C4-2B (cell line): Measurements from ENCODE around the gene MAJIN.

ENCODE experiments used
- ZFX ChIP-seq: fragments of 450-650 bp; IDR thresholded peaks from 2 replicates; pipeline ENCODE4 v1.6.1; 2017
- TF ChIP-seq, protein P1 (sequence below): fragments of 450-650 bp; conservative IDR thresholded peaks from 2 replicates; pipeline ENCODE4 v1.5.1; 2017; ENCODE audit warnings: mild to moderate bottlenecking

- TF ChIP-seq, protein P1, sequence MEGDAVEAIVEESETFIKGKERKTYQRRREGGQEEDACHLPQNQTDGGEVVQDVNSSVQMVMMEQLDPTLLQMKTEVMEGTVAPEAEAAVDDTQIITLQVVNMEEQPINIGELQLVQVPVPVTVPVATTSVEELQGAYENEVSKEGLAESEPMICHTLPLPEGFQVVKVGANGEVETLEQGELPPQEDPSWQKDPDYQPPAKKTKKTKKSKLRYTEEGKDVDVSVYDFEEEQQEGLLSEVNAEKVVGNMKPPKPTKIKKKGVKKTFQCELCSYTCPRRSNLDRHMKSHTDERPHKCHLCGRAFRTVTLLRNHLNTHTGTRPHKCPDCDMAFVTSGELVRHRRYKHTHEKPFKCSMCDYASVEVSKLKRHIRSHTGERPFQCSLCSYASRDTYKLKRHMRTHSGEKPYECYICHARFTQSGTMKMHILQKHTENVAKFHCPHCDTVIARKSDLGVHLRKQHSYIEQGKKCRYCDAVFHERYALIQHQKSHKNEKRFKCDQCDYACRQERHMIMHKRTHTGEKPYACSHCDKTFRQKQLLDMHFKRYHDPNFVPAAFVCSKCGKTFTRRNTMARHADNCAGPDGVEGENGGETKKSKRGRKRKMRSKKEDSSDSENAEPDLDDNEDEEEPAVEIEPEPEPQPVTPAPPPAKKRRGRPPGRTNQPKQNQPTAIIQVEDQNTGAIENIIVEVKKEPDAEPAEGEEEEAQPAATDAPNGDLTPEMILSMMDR = no peak
- no peak for TF ChIP-seq ZFX
Measured at GRCh38 chr11:65021509-65021908, 49.6 kb upstream of the MAJIN start.
